ENCODE data around the gene PPP2R2C.

PPP2R2C gene

GRCh38 chr4:6472387-6473263, at the start of gene PPP2R2C:
TSS of gene PPP2R2C (minus strand) at chr4:6472614. CDS start at chr4:6472229, 385 bp downstream.
- DNase-seq (ENCODE audit: low read depth) = no peak

- DNase-seq (ENCODE audit: low read depth) = no peak
Observed at GRCh38 chr4:6520978-6521377, 48.6 kb upstream of the PPP2R2C start.

GRCh38 chr4:6520051-6520636, 47.7 kb upstream of the PPP2R2C start:
- DNase-seq (ENCODE audit: low read depth) = no peak

DNA sequence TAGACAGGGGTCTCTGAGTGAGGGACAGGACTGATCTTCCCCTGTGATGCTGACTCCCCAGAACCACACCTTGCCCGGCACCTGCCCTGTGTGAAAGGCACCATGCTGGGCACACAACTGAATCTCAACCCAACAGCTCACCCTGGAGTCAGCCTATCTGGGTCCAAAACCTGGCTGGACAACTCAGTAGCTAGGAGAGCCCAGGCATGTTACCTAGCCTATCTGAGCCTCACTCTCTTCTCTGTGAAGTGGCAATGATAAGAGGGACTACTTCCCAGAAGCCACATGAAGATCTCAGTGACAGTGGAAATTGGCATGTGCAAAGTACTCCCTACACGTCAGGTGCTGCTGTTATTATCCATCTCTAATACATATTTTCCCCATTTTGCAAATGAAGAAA, 44.8 kb upstream of the PPP2R2C start:
- no peak for DNase-seq (ENCODE audit: low read depth)

DNA sequence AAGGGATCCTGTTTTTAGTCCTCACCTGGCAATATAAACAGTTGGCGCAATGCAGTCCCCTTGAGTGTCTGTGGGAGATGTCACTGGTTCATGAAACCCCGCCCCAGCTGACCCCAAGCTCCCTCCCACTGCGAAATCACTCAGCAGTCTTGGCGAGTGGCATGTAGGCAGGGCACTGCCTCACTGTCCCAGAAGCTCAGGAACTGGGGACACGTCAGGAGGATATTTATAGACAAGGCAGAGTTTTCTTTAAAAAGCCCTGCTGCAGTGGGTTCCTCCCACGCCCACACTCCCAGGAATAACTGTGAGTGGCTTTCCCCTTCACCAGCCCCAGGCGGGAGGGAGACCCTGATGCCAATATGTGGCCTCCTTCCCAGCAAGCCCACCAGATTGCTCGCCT, 44.3 kb upstream of the PPP2R2C start:
- DNase-seq (ENCODE audit: low read depth) = no peak

DNA sequence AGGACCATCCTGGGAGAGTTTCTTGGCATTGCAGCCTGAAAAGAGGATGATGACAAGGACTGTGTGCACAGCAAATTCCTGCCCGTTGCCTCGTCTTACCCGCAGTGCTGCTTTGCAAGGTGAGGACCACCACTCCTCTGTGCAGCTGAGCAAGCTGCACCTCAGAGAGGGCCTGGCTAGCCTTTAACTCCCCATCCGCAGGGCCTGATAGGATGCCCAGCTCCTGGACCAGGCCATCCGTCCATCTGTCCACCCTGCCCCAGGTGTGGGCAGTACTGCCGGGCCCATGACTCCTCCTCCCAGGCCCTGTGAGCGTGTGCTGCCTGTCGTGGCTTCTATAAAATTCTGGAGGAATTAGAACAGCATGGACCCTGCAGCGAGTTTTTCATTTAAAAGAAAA, 43.9 kb upstream of the PPP2R2C start:
- DNase-seq (ENCODE audit: low read depth) = no peak

DNA sequence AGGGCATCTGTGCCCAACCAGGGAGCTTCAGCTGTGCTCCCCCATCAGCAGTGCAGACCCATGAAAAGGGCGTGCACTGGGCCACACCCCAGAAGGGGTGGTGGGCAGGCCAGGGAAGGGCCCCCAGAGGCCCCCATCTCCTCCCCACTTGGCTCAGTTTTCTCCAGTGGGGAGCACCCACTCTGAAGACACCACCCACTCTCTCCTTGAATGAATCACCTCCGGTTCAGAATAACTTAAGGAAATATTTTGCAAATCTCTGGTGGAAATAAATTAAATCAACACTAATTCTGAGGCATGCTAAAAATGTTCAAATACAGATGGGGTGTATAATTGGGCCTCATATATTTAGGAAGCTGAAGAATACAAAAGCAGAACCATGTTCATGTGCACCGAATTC, 41.3 kb upstream of the PPP2R2C start:
- no peak for DNase-seq (ENCODE audit: low read depth)

- DNase-seq (ENCODE audit: low read depth) = no peak
Observed at GRCh38 chr4:6509587-6509986, 37.2 kb upstream of the PPP2R2C start.

DNA sequence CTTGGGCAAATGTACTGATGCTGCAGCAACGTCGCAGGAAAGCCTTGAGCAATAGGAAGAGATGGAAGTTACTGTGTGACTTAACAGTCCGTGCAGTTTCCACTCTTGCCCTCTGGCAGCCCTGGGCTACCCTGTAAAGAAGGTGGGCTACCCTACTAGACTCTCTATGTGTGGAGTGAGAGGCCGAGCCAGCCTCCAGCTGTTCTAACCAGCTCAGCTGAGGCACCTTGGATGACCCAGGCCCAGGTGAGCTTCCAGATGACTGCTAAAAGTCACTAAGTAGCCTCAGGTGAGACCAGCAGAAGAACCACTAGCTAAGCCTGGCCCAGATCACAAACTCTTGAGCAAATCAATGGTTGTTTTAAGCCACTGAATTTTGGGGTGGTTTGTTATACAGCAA, 34.9 kb upstream of the PPP2R2C start:
- DNase-seq (ENCODE audit: low read depth) = no peak

DNA sequence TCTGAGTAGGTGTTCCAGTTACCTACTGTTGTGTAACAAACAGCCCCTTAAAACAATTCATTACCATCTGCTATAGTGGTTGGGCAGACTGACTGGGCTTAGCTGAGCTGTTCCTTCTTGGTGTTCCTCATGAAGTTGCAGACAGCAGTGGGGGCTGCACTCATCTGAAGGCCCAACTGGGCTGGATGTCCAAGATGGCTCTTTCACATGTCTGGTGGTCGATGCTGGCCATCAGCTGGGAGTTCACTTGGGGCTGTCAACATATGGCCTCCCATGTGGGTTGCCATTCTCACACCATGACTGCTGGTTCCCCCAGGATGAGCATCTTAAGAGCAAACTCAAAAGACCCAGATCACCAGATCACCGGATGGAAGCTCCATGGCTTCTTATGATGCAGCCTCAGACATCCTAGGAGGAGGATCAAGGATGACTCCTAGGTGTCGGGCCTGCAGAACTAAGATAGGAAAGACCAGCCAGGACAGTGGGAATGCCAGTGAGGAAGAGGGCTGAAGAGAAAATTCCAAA, 34.3 kb upstream of the PPP2R2C start:
- no peak for DNase-seq (ENCODE audit: low read depth)

GRCh38 chr4:6504900-6505496, 32.6 kb upstream of the PPP2R2C start:
- DNase-seq (ENCODE audit: low read depth) = no peak

- no peak for DNase-seq (ENCODE audit: low read depth)
Observed at GRCh38 chr4:6502747-6503465, 30.5 kb upstream of the PPP2R2C start.

DNA sequence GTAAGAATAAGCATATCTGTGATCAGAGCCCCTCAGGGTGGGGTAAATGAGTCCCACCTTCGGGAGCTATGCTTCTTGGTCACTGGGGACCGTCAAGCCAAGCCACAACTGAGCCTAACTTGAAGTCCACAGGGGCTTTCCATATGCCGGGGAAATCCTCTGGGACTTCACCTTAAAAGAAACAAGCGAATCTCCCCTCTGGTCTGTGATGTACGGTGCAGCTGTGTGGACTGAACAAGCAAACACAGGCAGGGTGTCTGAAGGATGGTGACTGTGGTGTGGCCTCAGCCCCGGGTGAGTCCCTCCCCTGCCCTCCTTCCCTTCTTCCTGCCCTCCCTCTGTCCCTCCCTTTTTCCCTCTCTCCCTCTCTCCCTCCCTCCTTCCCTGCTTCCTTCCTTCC, 29.7 kb upstream of the PPP2R2C start:
- DNase-seq (ENCODE audit: low read depth) = no peak

GRCh38 chr4:6501171-6501570, 28.8 kb upstream of the PPP2R2C start:
- DNase-seq (ENCODE audit: low read depth) = no peak

- DNase-seq (ENCODE audit: low read depth) = no peak
Observed at GRCh38 chr4:6500481-6501140, 28.2 kb upstream of the PPP2R2C start.

GRCh38 chr4:6499238-6499600, 26.8 kb upstream of the PPP2R2C start:
- no peak for DNase-seq (ENCODE audit: low read depth)

DNA sequence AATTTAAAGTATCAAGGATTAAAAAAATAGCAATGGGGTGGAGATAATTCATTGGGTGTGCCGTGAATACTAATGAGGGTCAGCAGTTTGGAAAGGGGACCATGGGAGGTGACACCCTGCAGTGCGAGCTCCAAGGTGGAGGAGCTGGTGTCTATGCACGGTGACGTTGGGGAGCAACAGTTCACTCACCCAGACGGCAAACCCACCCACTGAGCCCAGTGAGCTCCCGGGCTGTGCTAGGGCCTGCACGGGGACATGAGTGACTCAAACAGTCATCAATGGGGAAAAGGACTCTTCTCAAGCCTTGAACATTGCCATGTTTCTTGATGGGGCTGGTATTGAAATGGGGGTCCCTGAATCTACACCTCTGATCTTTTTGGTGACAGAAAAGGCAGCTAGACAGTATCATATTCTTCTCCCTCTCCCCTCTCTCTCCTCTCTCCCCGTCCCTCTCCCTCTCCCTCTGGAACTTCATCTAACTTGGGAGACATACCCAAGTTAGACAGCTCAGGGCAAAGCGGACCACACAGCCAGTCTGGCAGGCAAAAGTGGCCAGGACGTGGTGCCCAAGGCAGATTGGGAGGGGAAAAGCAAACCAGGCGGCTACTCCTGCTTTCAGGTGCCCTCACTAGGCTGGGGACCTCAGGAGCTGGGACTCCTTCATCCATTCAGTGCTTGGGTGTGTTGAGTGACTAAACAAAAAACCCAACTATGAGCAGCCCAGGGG, 26.3 kb upstream of the PPP2R2C start:
- DNase-seq (ENCODE audit: low read depth) = no peak

DNA sequence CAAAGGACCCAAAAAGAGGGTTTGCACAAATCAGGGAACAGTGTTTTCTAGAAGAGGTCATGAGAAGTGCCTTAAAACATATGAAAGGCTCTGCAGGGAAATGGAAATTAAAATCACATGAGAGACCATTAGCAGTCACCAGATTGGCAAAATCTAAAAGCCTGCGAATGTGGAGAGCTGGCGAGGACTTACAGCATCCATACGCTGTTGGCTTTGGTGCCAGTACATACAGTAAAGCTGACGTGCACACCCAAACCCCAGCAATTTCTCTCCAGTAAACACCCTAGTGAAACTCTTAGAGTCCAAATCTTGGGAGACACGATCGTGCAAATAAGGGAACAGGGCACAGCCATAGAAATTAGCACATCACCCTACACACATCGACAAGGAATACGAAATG, 25.4 kb upstream of the PPP2R2C start:
- DNase-seq (ENCODE audit: low read depth) = no peak

DNA sequence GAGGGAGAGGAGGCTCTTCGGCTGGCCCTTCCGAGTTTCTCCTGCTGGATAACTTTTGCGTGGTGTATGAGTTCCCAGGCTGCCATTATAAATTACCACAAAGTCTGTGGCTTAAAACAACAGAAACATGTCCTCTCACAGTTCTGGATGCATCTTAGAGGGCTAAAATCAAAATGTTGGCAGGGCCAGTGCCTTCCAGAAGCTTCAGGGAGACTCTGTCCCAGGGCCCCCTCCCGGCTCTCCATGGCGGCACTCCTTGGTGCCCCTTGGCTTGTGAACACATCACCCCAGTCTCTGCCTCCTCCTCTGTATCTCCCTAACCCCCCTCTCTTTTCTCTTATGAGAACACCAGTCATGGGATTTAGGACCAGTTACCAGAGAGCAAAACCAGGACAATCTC, 23.3 kb upstream of the PPP2R2C start:
- DNase-seq (ENCODE audit: low read depth) = no peak

DNA sequence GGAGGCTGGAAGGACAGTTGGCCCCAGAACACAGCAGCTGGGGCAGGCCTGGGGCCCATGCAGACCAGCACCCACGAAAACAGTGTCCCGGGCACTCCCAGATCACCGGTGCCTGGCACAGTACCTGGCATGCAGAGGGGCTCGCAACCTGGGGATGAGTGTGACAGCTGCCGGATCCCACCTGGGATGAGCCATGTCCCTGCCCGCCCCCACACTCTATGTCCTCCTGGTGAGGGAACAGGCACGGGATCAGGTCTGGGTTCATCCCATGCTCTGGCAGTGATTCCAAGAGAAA, 22.8 kb upstream of the PPP2R2C start:
- DNase-seq (ENCODE audit: low read depth) = no peak
